ENCODE data around the gene SCPEP1. TPM values are rescaled to one million over a fixed set of nuclear protein-coding genes. Genes with fewer than 3 reads are reported as not detected.

Gene SCPEP1
- total and polyA plus RNA-seq, 8 donors, result 6.7 to 74.9 (median 35.8) TPM

DNA sequence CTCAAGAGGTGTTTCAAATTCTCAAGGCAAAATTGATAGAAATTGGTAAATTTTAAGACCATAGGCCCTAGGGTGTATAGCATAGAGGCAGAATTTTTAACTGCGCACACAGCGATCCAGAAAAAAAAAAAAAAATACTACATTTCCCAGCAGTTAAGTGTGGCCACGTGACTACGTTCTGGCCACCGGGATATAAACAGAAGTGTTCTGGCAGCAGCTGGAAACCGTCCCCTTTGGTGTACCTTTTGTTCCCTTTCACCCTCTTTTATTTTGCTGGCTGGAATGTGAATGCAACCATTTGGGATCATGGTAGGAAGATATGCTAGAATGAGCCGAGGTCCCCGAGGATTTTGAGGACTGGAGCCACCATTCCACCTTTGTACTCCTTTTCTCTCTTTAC is 54.4 kb downstream of the SCPEP1 start:
- TF ChIP-seq POLR2A (IDR thresholded peaks at IDR 0.05), result no peak
- TF ChIP-seq, protein P1, sequence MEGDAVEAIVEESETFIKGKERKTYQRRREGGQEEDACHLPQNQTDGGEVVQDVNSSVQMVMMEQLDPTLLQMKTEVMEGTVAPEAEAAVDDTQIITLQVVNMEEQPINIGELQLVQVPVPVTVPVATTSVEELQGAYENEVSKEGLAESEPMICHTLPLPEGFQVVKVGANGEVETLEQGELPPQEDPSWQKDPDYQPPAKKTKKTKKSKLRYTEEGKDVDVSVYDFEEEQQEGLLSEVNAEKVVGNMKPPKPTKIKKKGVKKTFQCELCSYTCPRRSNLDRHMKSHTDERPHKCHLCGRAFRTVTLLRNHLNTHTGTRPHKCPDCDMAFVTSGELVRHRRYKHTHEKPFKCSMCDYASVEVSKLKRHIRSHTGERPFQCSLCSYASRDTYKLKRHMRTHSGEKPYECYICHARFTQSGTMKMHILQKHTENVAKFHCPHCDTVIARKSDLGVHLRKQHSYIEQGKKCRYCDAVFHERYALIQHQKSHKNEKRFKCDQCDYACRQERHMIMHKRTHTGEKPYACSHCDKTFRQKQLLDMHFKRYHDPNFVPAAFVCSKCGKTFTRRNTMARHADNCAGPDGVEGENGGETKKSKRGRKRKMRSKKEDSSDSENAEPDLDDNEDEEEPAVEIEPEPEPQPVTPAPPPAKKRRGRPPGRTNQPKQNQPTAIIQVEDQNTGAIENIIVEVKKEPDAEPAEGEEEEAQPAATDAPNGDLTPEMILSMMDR (IDR thresholded peaks at IDR 0.05), result no peak
- peak in 2 of 3 donors; percentile 62 to 77 for TF ChIP-seq POLR2AphosphoS5 (IDR thresholded peaks at IDR 0.05)
- peak; percentile 39 for TF ChIP-seq EP300 (IDR thresholded peaks at IDR 0.05)
- DNase-seq, result peak; percentile 56 to 70
- H3K9me3 ChIP-seq, result peaks cover 0 to 9% (median 6%) of the 10 kb centered on the region in 4 donors
- H3K27ac ChIP-seq, result peak overlapping the region; percentile 75 to 86 (median 84)
- no peaks in the 10 kb centered on the region for H3K36me3 ChIP-seq
- H3K4me3 ChIP-seq, result no peak overlapping the region
- H3K27me3 ChIP-seq, result no peaks in the 10 kb centered on the region
- intact Hi-C loops (cut with DNase I; ENCODE audit: low total_unique reads), result no loop called here
- WGBS, 5 donors, result 18 to 50% (median 29%) methylated on average over 8 of the region's 8 CpGs
- peaks cover 10 to 55% (median 39%) of the 10 kb centered on the region in 4 donors for H3K4me1 ChIP-seq

DNA sequence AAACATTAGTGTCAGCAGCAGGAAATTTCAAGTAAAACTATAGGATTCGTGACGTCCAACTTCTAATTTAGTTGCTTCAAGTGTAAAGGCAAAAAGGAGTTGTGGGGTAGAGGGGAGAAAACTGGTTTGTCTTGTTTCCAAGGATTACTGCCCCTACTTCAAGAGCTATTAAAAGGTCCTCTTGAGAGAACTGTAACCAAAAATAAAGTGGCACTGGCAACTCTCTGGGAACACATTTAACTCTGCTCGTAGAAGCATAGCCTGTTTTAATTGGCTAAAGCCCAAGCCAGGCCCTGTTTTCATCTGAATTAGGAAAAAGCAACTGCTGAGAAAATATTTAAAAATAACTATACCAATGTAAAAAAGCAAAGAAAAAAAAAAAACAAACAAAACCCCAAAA is 55.4 kb downstream of the SCPEP1 start:
- TF ChIP-seq POLR2A (IDR thresholded peaks at IDR 0.05), result no peak
- peak in 1 of 3 donors; percentile 29 for TF ChIP-seq POLR2AphosphoS5 (IDR thresholded peaks at IDR 0.05)
- peak overlapping the region; percentile 75 to 86 (median 76) for H3K27ac ChIP-seq
- no peaks in the 10 kb centered on the region for H3K36me3 ChIP-seq
- 9 to 21% (median 13%) methylated on average over 3 of the region's 3 CpGs for WGBS, 5 donors
- H3K9me3 ChIP-seq, result peaks cover 0 to 3% (median 1%) of the 10 kb centered on the region in 4 donors
- no peak overlapping the region for H3K4me3 ChIP-seq
- peak; percentile 30 to 84 for DNase-seq
- intact Hi-C loops (cut with DNase I; ENCODE audit: low total_unique reads), result no loop called here
- H3K4me1 ChIP-seq, result peaks cover 10 to 63% (median 41%) of the 10 kb centered on the region in 4 donors
- H3K27me3 ChIP-seq, result no peaks in the 10 kb centered on the region

DNA sequence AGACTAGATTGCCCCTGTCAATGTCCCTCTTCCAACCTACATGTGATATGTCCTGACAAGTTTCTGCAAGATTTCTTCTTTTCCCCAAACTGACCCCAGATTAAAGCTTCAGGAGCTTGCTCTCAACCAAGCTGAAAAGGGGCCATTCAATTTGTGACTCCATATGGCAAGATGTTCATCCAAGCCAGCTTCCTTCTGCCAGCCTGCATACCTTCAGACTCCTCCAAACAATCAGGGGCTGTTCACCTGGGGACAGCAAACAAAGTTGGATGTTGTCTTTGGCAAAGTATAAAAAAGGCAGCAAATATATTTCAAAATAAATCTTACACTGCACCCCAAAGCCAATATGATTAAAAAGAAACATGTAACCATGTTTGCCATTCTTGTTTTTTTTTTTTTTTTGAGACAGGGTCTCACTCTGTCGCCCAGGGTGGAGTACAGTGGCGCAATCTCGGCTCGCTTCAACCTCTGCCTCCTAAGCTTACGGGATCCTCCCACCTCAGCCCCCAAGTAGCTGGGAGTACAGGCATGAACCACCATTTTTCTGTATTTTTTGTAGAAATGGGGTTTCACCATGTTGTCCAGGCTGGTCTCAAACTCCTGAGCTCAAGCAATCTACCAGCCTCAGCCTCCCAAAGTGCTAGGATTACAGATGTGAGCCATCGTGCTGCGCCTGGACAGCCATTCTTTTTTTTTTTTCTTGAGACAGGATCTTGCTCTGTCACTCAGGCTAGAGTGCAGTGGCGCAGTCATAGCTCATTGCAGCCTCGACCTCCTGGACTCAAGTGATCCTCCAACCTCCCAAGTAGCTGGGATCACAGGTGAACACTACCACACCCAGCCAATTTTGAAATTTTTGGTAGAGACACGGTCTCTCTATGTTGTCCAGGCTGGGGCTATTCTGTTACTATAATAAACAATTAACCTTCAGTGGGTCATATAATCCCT is 57.1 kb downstream of the SCPEP1 start:
- intact Hi-C loops (cut with DNase I; ENCODE audit: low total_unique reads), result no loop called here
- Histone ChIP-seq H3K4me1 (peaks cover 10 to 63% (median 41%) of the 10 kb centered on the region in 4 donors), H3K27ac (peak overlapping the region; percentile 41 to 86 (median 77)), H3K36me3 (no peaks in the 10 kb centered on the region), H3K9me3 (no peaks in the 10 kb centered on the region), H3K27me3 (no peaks in the 10 kb centered on the region), H3K4me3 (no peak overlapping the region)
- peak in 1 of 2 donors; percentile 30 for DNase-seq
- WGBS, 5 donors, result 52 to 66% (median 54%) methylated on average over 10 of the region's 10 CpGs
- peak in 1 of 3 donors; percentile 6 for TF ChIP-seq POLR2AphosphoS5 (IDR thresholded peaks at IDR 0.05)
- no peak for TF ChIP-seq EP300 (IDR thresholded peaks at IDR 0.05)

DNA sequence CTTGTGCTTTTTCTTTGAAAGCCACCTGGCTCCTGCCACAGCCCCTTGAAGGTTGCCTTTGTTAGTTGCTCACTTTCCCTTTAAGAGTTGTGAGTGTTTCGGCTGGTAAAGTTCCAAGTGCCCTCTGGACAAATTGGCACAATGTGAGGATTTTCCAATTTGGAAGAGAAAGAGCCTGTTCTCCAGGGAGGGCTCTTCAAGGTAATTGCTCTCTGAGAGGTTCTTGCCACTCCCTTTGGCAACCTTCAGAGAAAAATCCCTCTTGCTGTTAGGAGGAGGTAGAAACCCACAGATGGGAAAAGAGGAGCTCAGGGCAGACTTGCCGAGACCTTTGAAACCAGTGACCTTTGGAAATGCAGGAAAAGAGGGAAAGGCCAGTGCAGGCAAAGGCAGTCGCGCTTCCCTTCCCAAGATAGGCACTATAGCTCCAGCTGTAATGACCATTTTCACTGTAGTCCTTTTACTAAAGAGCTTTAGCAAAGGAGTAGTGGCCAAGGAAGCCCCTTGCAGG is 58.1 kb downstream of the SCPEP1 start:
- DNase-seq, result peak; percentile 74 to 83
- Histone ChIP-seq H3K4me3 (no peak overlapping the region), H3K27ac (peak overlapping the region; percentile 74 to 86 (median 83)), H3K27me3 (no peaks in the 10 kb centered on the region), H3K36me3 (no peaks in the 10 kb centered on the region), H3K4me1 (peaks cover 10 to 63% (median 41%) of the 10 kb centered on the region in 4 donors), H3K9me3 (no peaks in the 10 kb centered on the region)
- intact Hi-C loops (cut with DNase I; ENCODE audit: low total_unique reads), result no loop called here
- peak in 2 of 3 donors; percentile 37 to 66 for TF ChIP-seq POLR2AphosphoS5 (IDR thresholded peaks at IDR 0.05)
- TF ChIP-seq POLR2A (IDR thresholded peaks at IDR 0.05), result no peak
- 20 to 40% (median 25%) methylated on average over 4 of the region's 4 CpGs for WGBS, 5 donors

DNA sequence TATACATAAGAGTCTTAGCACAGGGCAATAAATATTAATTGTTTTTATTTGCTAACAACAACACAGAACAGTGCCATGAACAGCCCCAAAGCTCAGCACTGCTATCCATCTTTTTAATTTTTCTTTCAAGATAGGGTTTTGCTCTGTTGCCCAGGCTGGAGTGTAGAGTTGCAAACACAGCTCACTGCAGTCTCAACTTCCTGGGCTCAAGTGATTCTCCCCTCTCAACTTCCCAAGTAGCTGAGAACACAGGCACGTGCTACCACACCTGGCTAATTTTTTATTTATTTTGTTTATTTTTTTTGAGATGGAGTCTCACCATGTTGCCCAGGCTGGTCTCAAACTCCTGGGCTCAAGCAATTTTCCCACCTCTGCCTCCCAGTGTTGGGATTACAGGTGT is 59.5 kb downstream of the SCPEP1 start:
- no peaks in the 10 kb centered on the region for H3K36me3 ChIP-seq
- peaks cover 10 to 56% (median 37%) of the 10 kb centered on the region in 4 donors for H3K4me1 ChIP-seq
- 27 to 57% (median 48%) methylated on average over 1 of the region's 1 CpG for WGBS, 5 donors
- H3K4me3 ChIP-seq, result no peak overlapping the region
- peak overlapping the region in 2 of 5 donors; percentile 85 to 86 for H3K27ac ChIP-seq
- no peaks in the 10 kb centered on the region for H3K9me3 ChIP-seq
- no peak for TF ChIP-seq POLR2AphosphoS5 (IDR thresholded peaks at IDR 0.05)
- intact Hi-C loops (cut with DNase I; ENCODE audit: low total_unique reads), result no loop called here
- no peak for DNase-seq
- H3K27me3 ChIP-seq, result no peaks in the 10 kb centered on the region

DNA sequence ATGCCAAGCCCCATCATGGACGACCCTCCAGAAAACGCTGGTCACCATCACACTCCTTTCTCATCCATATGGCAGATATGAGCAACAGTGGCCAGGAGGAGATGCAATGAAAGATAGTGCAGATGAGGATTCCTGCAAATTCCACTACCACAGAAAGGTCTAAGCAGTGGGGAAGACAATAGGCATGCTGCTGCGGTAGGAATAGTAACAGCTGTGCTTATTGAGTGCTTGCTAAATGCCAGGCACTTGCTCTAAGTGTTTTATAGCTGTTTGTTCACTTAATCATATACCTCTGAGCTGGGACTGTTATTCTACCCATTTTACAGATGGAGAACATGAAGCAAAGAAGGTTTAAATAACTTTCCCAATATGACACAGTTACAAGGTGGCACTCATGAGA is 60.6 kb downstream of the SCPEP1 start:
- intact Hi-C loops (cut with DNase I; ENCODE audit: low total_unique reads), result no loop called here
- Histone ChIP-seq H3K4me1 (peaks cover 10 to 45% (median 29%) of the 10 kb centered on the region in 4 donors), H3K36me3 (no peaks in the 10 kb centered on the region), H3K27me3 (peaks cover 0 to 7% (median 0%) of the 10 kb centered on the region in 3 donors), H3K9me3 (no peaks in the 10 kb centered on the region), H3K4me3 (no peak overlapping the region), H3K27ac (no peak overlapping the region)
- WGBS, 5 donors, result 65 to 85% (median 78%) methylated on average over 3 of the region's 3 CpGs
- no peak for DNase-seq
- TF ChIP-seq EP300 (IDR thresholded peaks at IDR 0.05) (no peak), POLR2A (IDR thresholded peaks at IDR 0.05) (no peak), POLR2AphosphoS5 (IDR thresholded peaks at IDR 0.05) (no peak)
- TF ChIP-seq, protein P1 (IDR thresholded peaks at IDR 0.05), result no peak
